ENCODE results near the gene TSSK3.

- TF ChIP-seq CTCF (IDR thresholded peaks at IDR 0.05) (no peak), POLR2A (IDR thresholded peaks at IDR 0.05) (no peak)
Measured at GRCh38 chr1:32393136-32393535, 30.8 kb downstream of the TSSK3 start.

All from ovary (tissue), 3 donors.